Left lung (tissue), 10 donors: Measurements from ENCODE around the gene TRIM52. TPM values are rescaled to one million over a fixed set of nuclear protein-coding genes. Genes with fewer than 3 reads are reported as not detected.

Experiments used
- ATAC-seq: fragments of 200-7000 bp; cut with Tn5 transposase; one replicate; pipeline ENCODE4 v1.9.1; 2020; ENCODE audit warnings: moderate library complexity
- DNase-seq, 4 donors: peaks; one replicate each; pipeline ENCODE4 v3.0.0-alpha.2; 2013 to 2020
- H3K27ac ChIP-seq, 2 donors: fragments of 200-600 bp; sonication (generic) in 1 of 2; one replicate each; pipeline versions ENCODE4 v1.5.0 to v1.8.0; 2020 to 2021
- H3K27me3 ChIP-seq, 2 donors: fragments of 200-600 bp; sonication (generic) in 1 of 2; one replicate each; pipeline versions ENCODE4 v1.5.0 to v1.8.0; 2020 to 2021
- H3K36me3 ChIP-seq, 2 donors: fragments of 200-600 bp; sonication (generic) in 1 of 2; one replicate each; pipeline versions ENCODE4 v1.5.0 to v1.8.0; 2020 to 2021
- H3K4me1 ChIP-seq, 2 donors: fragments of 200-600 bp; one replicate each; pipeline ENCODE4 v1.8.0; 2021
- H3K4me3 ChIP-seq, 2 donors: fragments of 200-600 bp; sonication (generic) in 1 of 2; one replicate each; pipeline versions ENCODE4 v1.5.0 to v1.8.0; 2020 to 2021; ENCODE audit warnings: mild to moderate bottlenecking in 1 of 2
- H3K9me3 ChIP-seq, 2 donors: fragments of 200-600 bp; sonication (generic) in 1 of 2; one replicate each; pipeline versions ENCODE4 v1.5.0 to v1.8.0; 2020 to 2021
- CTCF ChIP-seq, 2 donors: fragments of 200-600 bp; sonication (generic) in 1 of 2; IDR thresholded peaks; one replicate each; pipeline versions ENCODE4 v1.5.0 to v1.8.0; 2021; ENCODE audit warnings: antibody characterized with exemption in 2 of 2
- intact Hi-C, 2 donors: fragments of 100-400 bp; cut with DNase I; formaldehyde crosslinking; loops; one replicate each; pipeline versions ENCODE4 v1.11.2 to v1.14.2; 2022
- polyA plus RNA-seq, 6 donors: library from polyadenylated mRNA; unstranded; fragments of 120-200 nt; gene quantifications; one replicate each; pipeline ENCODE4 v1.2.1, GENCODE V29; 2013; ENCODE audit not compliant: insufficient read length in 6 of 6
- total RNA-seq, 2 donors: library from RNA; stranded (reverse); fragmentation: NEBNext Ultra II Directional; extraction: Animal tissue kit (Norgen Biotek cat#: 25700); gene quantifications; one replicate each; pipeline ENCODE4 v1.2.1, GENCODE V29; 2021
- donor health status: DM: no; HTN: yes; CAD: no.
- donor health status: DM: no; HTN: no; CAD: no.

TRIM52 gene
- total and polyA plus RNA-seq, 8 donors: 12.4 to 45.9 (median 38.3) TPM

GRCh38 chr5:181220178-181220515 is 40.8 kb downstream of the TRIM52 start:
- ATAC-seq (no peak), DNase-seq (peak in 1 of 4 donors; percentile 28)
- TF ChIP-seq CTCF (IDR thresholded peaks at IDR 0.05): no peak
- Histone ChIP-seq H3K27me3 (peaks cover 0 to 23% of the 10 kb centered on the region in 2 donors), H3K4me1 (peaks cover 4 to 53% of the 10 kb centered on the region in 2 donors), H3K9me3 (no peaks in the 10 kb centered on the region), H3K36me3 (no peaks in the 10 kb centered on the region), H3K4me3 (no peak overlapping the region), H3K27ac (no peak overlapping the region)
- intact Hi-C loops: no loop called here

- intact Hi-C loops: no loop called here
- no peak for ATAC-seq
Observed at GRCh38 chr5:181219262-181220177, 41.4 kb downstream of the TRIM52 start.

GRCh38 chr5:181218795-181219124 is 42.2 kb downstream of the TRIM52 start:
- TF ChIP-seq CTCF (IDR thresholded peaks at IDR 0.05): no peak
- peak overlapping the region; percentile 23 to 39 for H3K4me3 ChIP-seq
- H3K4me1 ChIP-seq: peaks cover 0 to 40% of the 10 kb centered on the region in 2 donors
- intact Hi-C loops: no loop called here
- DNase-seq (no peak), ATAC-seq (no peak)
- H3K9me3 ChIP-seq: no peaks in the 10 kb centered on the region
- no peaks in the 10 kb centered on the region for H3K36me3 ChIP-seq
- H3K27ac ChIP-seq: peak overlapping the region in 1 of 2 donors; percentile 49
- H3K27me3 ChIP-seq: peaks cover 0 to 23% of the 10 kb centered on the region in 2 donors

More at GRCh38 chr5:181219262-181220177, 41.4 kb downstream of the TRIM52 start:
- no peak for TF ChIP-seq CTCF (IDR thresholded peaks at IDR 0.05)
- Histone ChIP-seq H3K36me3 (no peaks in the 10 kb centered on the region), H3K4me3 (no peak overlapping the region), H3K9me3 (no peaks in the 10 kb centered on the region), H3K27me3 (peaks cover 0 to 23% of the 10 kb centered on the region in 2 donors), H3K4me1 (peaks cover 3 to 47% of the 10 kb centered on the region in 2 donors), H3K27ac (no peak overlapping the region)
- DNase-seq: peak in 1 of 4 donors; percentile 28

- H3K27ac ChIP-seq: peak overlapping the region; percentile 39 to 49
- no peak for TF ChIP-seq CTCF (IDR thresholded peaks at IDR 0.05)
- DNase-seq (no peak), ATAC-seq (peak; percentile 18)
- H3K4me3 ChIP-seq: peak overlapping the region; percentile 35 to 39
- intact Hi-C loops: no loop called here
- H3K36me3 ChIP-seq: no peaks in the 10 kb centered on the region
- no peaks in the 10 kb centered on the region for H3K9me3 ChIP-seq
- H3K4me1 ChIP-seq: peaks cover 0 to 40% of the 10 kb centered on the region in 2 donors
- H3K27me3 ChIP-seq: peaks cover 0 to 23% of the 10 kb centered on the region in 2 donors
Observed at GRCh38 chr5:181217803-181218062, 43.2 kb downstream of the TRIM52 start.

GRCh38 chr5:181217111-181217802 is 43.7 kb downstream of the TRIM52 start:
- intact Hi-C loops: no loop called here
- DNase-seq: peak in 2 of 4 donors; percentile 53 to 54
- no peak for TF ChIP-seq CTCF (IDR thresholded peaks at IDR 0.05)

More at GRCh38 chr5:181217111-181217802, 43.7 kb downstream of the TRIM52 start:
- peaks cover 0 to 40% of the 10 kb centered on the region in 2 donors for H3K4me1 ChIP-seq
- peak overlapping the region; percentile 35 to 39 for H3K4me3 ChIP-seq
- peak; percentile 42 for ATAC-seq
- H3K27me3 ChIP-seq: peaks cover 0 to 23% of the 10 kb centered on the region in 2 donors
- no peaks in the 10 kb centered on the region for H3K36me3 ChIP-seq
- H3K27ac ChIP-seq: peak overlapping the region; percentile 39 to 49
- no peaks in the 10 kb centered on the region for H3K9me3 ChIP-seq
